ENCODE results near the gene CSH2.
"Not testable (repeated sequence)": the region's sequence is repeated elsewhere in the genome, so short reads cannot be mapped to it uniquely, and the experiment has no call there.

CSH2 gene

GRCh38 chr17:63873577-63873976 is at the start of gene CSH2:
Gene CSH2 (minus strand): TSS chr17:63873677. CDS start chr17:63873614, 63 bp downstream.
- not testable (repeated sequence) for DNase-seq

- DNase-seq = not testable (repeated sequence)
Observed at GRCh38 chr17:63922402-63922801, 48.9 kb upstream of the CSH2 start.

GRCh38 chr17:63920779-63921178 is 47.3 kb upstream of the CSH2 start:
- DNase-seq = not testable (repeated sequence)

DNA sequence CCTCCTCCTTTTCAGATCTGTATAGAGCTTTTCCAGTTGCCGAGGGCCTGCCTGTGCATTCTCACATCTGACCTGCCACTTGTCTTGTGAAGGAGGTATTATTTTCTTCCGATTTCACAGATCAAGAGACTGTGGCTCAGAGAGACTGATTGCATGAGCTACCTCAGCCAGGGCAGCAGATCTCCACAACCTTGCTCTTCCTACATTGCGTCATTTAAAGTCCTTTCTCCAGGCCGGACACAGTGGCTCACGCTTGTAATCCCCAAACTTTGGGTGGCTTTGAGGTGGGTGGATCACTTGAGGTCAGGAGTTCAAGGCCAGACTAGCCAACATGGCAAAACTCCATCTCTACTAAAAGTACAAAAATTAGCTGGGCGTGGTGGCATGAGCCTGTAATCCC is 46.6 kb upstream of the CSH2 start:
- not testable (repeated sequence) for DNase-seq

DNA sequence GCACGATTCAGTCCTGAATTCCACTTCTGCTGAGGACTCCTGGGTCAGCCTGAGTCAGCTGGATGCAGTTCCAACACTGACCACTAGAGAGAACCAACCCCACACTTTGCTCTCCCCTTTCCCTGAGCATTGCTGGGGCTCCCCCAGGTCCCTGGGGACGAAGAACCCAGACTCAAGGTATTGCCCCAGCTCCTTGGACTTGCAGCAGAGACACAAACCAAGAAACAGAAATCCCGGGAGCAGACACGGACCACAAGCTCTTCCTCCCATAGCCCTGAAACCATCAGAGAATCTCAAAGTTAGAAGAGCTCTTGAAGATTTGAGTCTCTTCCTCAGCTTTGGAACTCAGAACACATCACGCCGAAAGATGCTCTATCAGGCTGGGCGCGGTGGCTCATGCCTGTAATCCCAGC is 45.8 kb upstream of the CSH2 start:
- DNase-seq = no peak

- not testable (repeated sequence) for DNase-seq
Observed at GRCh38 chr17:63918789-63919305, 45.4 kb upstream of the CSH2 start, which contains the start of gene GH1. Gene GH1 (minus strand): TSS chr17:63918839. CDS start chr17:63918776, 63 bp downstream.

- DNase-seq = no peak
Observed at GRCh38 chr17:63918305-63918704, 44.8 kb upstream of the CSH2 start.

- no peak for DNase-seq
Observed at GRCh38 chr17:63917646-63918045, 44.2 kb upstream of the CSH2 start.

DNA sequence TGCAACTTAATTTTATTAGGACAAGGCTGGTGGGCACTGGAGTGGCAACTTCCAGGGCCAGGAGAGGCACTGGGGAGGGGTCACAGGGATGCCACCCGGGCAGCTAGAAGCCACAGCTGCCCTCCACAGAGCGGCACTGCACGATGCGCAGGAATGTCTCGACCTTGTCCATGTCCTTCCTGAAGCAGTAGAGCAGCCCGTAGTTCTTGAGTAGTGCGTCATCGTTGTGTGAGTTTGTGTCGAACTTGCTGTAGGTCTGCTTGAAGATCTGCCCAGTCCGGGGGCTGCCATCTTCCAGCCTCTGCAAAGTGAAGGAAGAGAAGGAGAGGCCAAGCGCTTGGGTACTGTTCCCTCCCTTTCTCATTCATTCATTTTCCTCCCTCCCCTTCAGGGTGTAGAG is 43.7 kb upstream of the CSH2 start:
- not testable (repeated sequence) for DNase-seq

DNA sequence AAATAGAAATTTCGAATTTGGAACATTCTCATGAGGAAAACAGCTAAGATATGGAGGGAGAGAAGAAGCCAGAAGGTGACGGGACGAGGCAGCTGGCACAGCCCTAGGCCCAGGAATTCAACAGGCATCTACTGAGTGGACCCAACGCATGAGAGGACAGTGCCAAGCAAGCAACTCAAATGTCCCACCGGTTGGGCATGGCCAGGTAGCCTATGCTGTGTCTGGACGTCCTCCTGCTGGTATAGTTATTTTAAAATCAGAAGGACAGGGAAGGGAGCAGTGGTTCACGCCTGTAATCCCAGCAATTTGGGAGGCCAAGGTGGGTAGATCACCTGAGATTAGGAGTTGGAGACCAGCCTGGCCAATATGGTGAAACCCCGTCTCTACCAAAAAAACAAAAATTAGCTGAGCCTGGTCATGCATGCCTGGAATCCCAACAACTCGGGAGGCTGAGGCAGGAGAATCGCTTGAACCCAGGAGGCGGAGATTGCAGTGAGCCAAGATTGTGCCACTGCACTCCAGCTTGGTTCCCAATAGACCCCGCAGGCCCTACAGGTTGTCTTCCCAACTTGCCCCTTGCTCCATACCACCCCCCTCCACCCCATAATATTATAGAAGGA is 43.2 kb upstream of the CSH2 start:
- no peak for DNase-seq

DNA sequence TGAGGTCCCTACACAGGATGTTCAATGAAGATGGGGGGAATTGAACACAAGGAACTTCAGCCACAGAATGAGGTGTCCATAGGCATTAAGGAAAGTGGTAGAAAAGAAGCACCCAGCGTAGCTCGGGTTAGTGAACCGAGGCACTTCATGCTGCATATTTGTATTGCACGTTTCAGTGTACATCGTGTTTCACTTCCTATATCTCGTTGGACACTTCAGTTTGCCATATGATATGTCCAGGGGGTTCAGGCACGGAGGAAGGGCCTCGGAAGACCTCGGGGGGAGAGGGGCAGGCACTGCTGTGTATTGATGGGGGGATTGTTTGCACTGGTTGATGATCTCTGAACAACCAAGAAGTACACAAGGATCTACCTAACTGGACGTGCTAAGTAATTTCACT is 42.3 kb upstream of the CSH2 start:
- not testable (repeated sequence) for DNase-seq

GRCh38 chr17:63914471-63914870 is 41.0 kb upstream of the CSH2 start:
- DNase-seq = no peak

DNA sequence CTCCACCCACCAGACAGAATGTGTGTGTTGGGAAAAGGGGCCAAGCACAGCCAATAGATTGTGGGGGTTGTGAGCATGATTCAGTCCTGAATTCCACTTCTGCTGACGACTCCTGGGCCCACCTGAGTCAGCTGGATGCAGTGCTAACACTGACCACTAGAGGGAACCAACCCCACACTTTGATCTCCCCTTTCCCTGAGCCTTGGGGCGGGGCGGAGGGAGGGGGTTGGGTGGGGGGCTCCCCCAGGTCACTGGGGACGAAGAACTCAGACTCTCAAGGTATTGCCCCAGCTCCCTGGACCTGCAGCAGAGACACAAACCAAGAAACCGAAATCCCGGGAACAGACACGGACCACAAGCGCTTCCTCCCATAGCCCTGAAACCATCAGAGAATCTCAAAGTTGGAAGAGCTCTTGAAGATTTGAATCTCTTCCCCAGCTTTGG is 38.2 kb upstream of the CSH2 start:
- DNase-seq = no peak

DNA sequence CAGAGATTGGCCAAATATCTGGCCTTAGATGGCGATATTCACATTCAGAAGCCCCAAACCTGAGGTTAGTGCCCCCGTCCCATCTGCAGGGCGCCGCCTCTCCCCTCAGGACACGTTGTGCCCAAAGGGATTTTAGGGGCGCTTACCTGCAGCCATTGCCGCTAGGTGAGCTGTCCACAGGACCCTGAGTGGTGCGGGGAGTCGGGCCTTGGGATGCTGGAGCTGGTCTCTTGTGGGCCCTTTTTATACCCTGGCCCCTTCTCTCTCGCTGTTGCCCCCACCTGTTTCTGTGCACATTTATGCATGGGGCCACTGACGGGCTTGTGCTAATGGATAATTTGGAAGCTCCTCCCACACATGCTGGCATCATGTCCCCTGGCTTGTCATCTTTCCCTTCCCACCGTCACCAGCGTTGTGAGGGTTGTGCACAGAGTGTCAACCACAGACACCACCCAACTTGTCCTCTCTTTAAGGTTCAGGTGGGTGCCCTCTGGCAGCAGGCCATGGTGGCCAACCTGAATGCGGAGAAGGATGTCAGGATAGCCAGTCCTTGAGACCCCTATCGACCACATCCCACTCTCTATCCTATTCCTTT is 37.7 kb upstream of the CSH2 start, which contains the start of gene CSHL1:
CSHL1 (minus strand) TSS at position 218 of the 595 bp plus-strand sequence; CDS start at position 156, 62 bp downstream.
- no peak for DNase-seq

- DNase-seq = no peak
Observed at GRCh38 chr17:63910096-63910495, 36.6 kb upstream of the CSH2 start.

DNA sequence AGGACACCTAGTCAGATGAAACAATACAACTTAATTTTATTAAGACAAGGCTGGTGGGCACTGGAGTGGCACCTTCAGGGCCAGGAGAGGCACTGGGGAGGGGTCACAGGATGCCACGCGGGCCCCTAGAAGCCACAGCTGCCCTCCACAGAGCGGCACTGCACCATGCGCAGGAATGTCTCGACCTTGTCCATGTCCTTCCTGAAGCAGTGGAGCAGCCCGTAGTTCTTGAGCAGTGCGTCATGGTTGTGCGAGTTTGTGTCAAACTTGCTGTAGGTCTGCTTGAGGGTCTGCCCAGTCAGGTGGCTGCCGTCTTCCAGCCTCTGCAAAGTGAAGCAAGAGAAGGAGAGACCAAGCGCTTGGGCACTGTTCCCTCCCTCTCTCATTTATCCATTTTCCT is 36.1 kb upstream of the CSH2 start:
- not testable (repeated sequence) for DNase-seq

- DNase-seq = not testable (repeated sequence)
Observed at GRCh38 chr17:63907161-63907778, 33.8 kb upstream of the CSH2 start.

DNA sequence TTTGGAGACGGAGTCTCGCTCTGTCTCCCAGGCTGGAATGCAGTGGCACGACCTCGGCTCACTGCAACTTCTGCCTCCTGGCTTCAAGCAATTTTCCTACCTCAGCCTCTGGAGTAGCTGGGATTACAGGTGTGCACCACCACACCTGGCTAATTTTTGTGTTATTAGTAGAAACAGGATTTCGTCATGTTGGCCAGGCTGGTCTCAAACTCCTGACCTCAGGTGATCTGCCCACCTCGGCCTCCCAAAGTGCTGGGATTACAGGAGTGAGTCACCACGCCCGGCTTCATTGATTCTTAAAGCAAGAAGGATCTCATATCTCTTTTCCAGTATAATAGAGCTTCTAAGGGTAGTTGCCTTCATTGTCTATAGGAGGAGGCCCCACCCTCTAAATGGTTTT is 31.3 kb upstream of the CSH2 start:
- not testable (repeated sequence) for DNase-seq

- DNase-seq = not testable (repeated sequence)
Observed at GRCh38 chr17:63903787-63904201, 30.3 kb upstream of the CSH2 start.

DNA sequence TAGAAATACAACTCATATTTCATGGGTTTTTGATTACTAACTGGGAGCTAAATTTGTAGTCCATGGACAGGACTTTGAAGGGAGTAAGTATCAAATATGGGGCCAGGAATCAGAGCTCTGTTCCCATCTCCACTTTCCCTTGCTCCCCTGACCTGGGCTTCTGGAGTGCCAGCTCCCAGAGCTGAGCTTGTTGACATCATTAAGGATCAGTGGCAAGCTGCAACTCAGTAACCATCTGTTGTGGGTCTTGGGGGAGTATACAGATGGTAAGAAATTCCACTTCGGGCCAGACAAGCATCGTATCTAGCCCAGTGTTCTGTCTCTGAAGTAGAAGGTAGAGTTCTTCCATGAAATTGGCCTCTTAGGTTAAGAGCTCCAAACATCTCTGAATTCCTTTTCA is 28.5 kb upstream of the CSH2 start:
- DNase-seq = not testable (repeated sequence)

GRCh38 chr17:63898899-63899798 is 25.7 kb upstream of the CSH2 start:
- DNase-seq = not testable (repeated sequence)

- not testable (repeated sequence) for DNase-seq
Observed at GRCh38 chr17:63896524-63897354, 23.3 kb upstream of the CSH2 start, which contains the start of gene CSH1. Gene CSH1 (minus strand): TSS chr17:63896574. CDS start chr17:63896511, 63 bp downstream.

Measured in DMS153 (cell line).